Measurements from ENCODE around the gene AGBL5.
A peak's percentile ranks its signal among the peaks of the same experiment; 100 is the strongest.

DNA sequence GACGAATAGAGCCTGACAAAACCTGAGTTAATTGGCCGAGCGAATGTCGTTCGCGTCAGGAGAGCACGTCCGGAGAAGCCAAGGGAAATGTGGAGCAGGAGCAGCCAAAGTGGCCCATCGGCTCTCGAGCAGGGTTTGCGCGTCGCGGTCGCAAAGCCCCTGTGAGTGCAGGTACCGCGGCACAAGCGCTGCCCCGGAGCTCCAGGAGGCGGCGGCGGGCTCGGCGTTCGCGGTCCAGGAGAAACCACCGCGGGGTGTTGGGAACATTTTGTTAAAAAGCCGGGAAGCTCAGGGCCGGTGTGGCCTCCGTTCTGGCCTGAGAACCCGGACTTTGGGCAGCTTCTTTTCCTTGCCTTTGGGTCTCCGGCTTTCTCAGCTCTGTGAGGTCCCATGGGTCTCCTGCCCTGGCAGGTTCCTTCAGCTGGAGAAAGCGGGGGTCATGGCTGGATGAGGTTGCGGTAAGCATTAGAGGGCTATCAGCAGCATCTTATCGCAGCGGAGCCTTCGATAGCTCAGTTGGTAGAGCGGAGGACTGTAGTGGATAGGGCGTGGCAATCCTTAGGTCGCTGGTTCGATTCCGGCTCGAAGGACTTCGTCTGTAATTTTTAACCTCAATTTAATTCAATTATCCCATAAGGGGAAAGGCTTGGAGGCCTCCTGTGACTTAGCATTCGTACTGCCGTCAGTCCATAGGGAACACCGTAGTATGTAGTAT, 1.0 kb upstream of the AGBL5 start:
- TF ChIP-seq, protein P1, sequence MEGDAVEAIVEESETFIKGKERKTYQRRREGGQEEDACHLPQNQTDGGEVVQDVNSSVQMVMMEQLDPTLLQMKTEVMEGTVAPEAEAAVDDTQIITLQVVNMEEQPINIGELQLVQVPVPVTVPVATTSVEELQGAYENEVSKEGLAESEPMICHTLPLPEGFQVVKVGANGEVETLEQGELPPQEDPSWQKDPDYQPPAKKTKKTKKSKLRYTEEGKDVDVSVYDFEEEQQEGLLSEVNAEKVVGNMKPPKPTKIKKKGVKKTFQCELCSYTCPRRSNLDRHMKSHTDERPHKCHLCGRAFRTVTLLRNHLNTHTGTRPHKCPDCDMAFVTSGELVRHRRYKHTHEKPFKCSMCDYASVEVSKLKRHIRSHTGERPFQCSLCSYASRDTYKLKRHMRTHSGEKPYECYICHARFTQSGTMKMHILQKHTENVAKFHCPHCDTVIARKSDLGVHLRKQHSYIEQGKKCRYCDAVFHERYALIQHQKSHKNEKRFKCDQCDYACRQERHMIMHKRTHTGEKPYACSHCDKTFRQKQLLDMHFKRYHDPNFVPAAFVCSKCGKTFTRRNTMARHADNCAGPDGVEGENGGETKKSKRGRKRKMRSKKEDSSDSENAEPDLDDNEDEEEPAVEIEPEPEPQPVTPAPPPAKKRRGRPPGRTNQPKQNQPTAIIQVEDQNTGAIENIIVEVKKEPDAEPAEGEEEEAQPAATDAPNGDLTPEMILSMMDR (IDR thresholded peaks at IDR 0.05): peak; percentile 42
- no peak for TF ChIP-seq ZFX (IDR thresholded peaks at IDR 0.05; ENCODE audit: borderline replicate concordance)

All from 22Rv1 (cell line).